Measurements from ENCODE around the gene CCDC70. TPM values are rescaled to one million over a fixed set of nuclear protein-coding genes. Genes with fewer than 3 reads are reported as not detected.
"Not testable (repeated sequence)": the region's sequence is repeated elsewhere in the genome, so short reads cannot be mapped to it uniquely, and the experiment has no call there.

Gene CCDC70
- total and polyA plus RNA-seq, 8 donors: not detected

GRCh38 chr13:51905787-51906186 is 44.0 kb downstream of the CCDC70 start:
- 79 to 97% (median 93%) methylated on average over 6 of the region's 6 CpGs for WGBS, 5 donors

GRCh38 chr13:51906581-51906980 is 44.8 kb downstream of the CCDC70 start:
- intact Hi-C loops (cut with DNase I; ENCODE audit: low total_unique reads): no loop called here
- WGBS, 5 donors: 27 to 49% (median 44%) methylated on average over 3 of the region's 3 CpGs
- H3K4me3 ChIP-seq: no peak overlapping the region
- H3K27ac ChIP-seq: peak overlapping the region in 2 of 5 donors; percentile 20
- H3K27me3 ChIP-seq: no peaks in the 10 kb centered on the region
- H3K36me3 ChIP-seq: no peaks in the 10 kb centered on the region
- peak; percentile 25 to 74 for DNase-seq
- no peaks in the 10 kb centered on the region for H3K9me3 ChIP-seq
- TF ChIP-seq EP300 (IDR thresholded peaks at IDR 0.05) (no peak), POLR2AphosphoS5 (IDR thresholded peaks at IDR 0.05) (no peak), CTCF (IDR thresholded peaks at IDR 0.05) (no peak), POLR2A (IDR thresholded peaks at IDR 0.05) (no peak)
- peaks cover 0 to 13% (median 7%) of the 10 kb centered on the region in 4 donors for H3K4me1 ChIP-seq

More at GRCh38 chr13:51905787-51906186, 44.0 kb downstream of the CCDC70 start:
- H3K4me1 ChIP-seq: peaks cover 0 to 13% (median 7%) of the 10 kb centered on the region in 4 donors
- no peak overlapping the region for H3K27ac ChIP-seq
- no peak overlapping the region for H3K4me3 ChIP-seq
- no peaks in the 10 kb centered on the region for H3K36me3 ChIP-seq
- intact Hi-C loops (cut with DNase I; ENCODE audit: low total_unique reads): no loop called here
- H3K9me3 ChIP-seq: no peaks in the 10 kb centered on the region
- DNase-seq: no peak
- no peak for TF ChIP-seq EP300 (IDR thresholded peaks at IDR 0.05)
- TF ChIP-seq POLR2A (IDR thresholded peaks at IDR 0.05): no peak
- no peak for TF ChIP-seq CTCF (IDR thresholded peaks at IDR 0.05)
- no peak for TF ChIP-seq POLR2AphosphoS5 (IDR thresholded peaks at IDR 0.05)
- no peaks in the 10 kb centered on the region for H3K27me3 ChIP-seq

- no peak overlapping the region for H3K4me3 ChIP-seq
- intact Hi-C loops (cut with DNase I; ENCODE audit: low total_unique reads): no loop called here
- H3K9me3 ChIP-seq: no peaks in the 10 kb centered on the region
Observed at GRCh38 chr13:51907040-51907732, 45.4 kb downstream of the CCDC70 start.

GRCh38 chr13:51909265-51909664 is 47.5 kb downstream of the CCDC70 start:
- intact Hi-C loops (cut with DNase I; ENCODE audit: low total_unique reads); DNase-seq; H3K4me3 ChIP-seq; H3K36me3 ChIP-seq; H3K27me3 ChIP-seq; H3K27ac ChIP-seq; H3K9me3 ChIP-seq: not testable (repeated sequence)
- WGBS, 5 donors: 77 to 88% (median 79%) methylated on average over 5 of the region's 5 CpGs
- peaks cover 0 to 13% (median 7%) of the 10 kb centered on the region in 4 donors for H3K4me1 ChIP-seq

More at GRCh38 chr13:51907040-51907732, 45.4 kb downstream of the CCDC70 start:
- Histone ChIP-seq H3K4me1 (peaks cover 0 to 13% (median 7%) of the 10 kb centered on the region in 4 donors), H3K27me3 (no peaks in the 10 kb centered on the region), H3K36me3 (no peaks in the 10 kb centered on the region), H3K27ac (peak overlapping the region in 2 of 5 donors; percentile 20)
- TF ChIP-seq EP300 (IDR thresholded peaks at IDR 0.05) (no peak), CTCF (IDR thresholded peaks at IDR 0.05) (no peak), POLR2A (IDR thresholded peaks at IDR 0.05) (no peak), POLR2AphosphoS5 (IDR thresholded peaks at IDR 0.05) (no peak)
- DNase-seq: no peak
- WGBS, 5 donors: 75 to 81% (median 77%) methylated on average over 8 of the region's 8 CpGs

GRCh38 chr13:51910508-51910907 is 48.7 kb downstream of the CCDC70 start:
- Histone ChIP-seq H3K36me3 (no peaks in the 10 kb centered on the region), H3K4me3 (no peak overlapping the region), H3K4me1 (peaks cover 0 to 13% (median 7%) of the 10 kb centered on the region in 4 donors), H3K27ac (no peak overlapping the region), H3K9me3 (no peaks in the 10 kb centered on the region), H3K27me3 (no peaks in the 10 kb centered on the region)
- WGBS, 5 donors: 91 to 96% (median 94%) methylated on average over 12 of the region's 12 CpGs
- no peak for TF ChIP-seq EP300 (IDR thresholded peaks at IDR 0.05)
- TF ChIP-seq POLR2AphosphoS5 (IDR thresholded peaks at IDR 0.05): no peak
- TF ChIP-seq CTCF (IDR thresholded peaks at IDR 0.05): no peak
- TF ChIP-seq POLR2A (IDR thresholded peaks at IDR 0.05): no peak
- no peak for DNase-seq
- intact Hi-C loops (cut with DNase I; ENCODE audit: low total_unique reads): no loop called here
